ENCODE results near the gene SPEM3.
A peak's percentile ranks its signal among the peaks of the same experiment; 100 is the strongest.

SPEM3 gene

GRCh38 chr17:7421186-7421585 lies 7.5 kb upstream of the SPEM3 start:
- DNase-seq (ENCODE audit: low read depth in 2 of 2) = no peak

GRCh38 chr17:7423679-7424078 lies 5.0 kb upstream of the SPEM3 start:
- DNase-seq (ENCODE audit: low read depth in 2 of 2) = no peak

- DNase-seq (ENCODE audit: low read depth in 2 of 2) = no peak
Observed at GRCh38 chr17:7425316-7425715, 3.3 kb upstream of the SPEM3 start, which contains the start of gene SPEM2. Gene SPEM2, plus strand, starts transcription at chr17:7425616. Its CDS starts 73 bp downstream, at chr17:7425689.

- no peak for DNase-seq (ENCODE audit: low read depth in 2 of 2)
Observed at GRCh38 chr17:7425756-7426155, 2.9 kb upstream of the SPEM3 start.

- no peak for DNase-seq (ENCODE audit: low read depth in 2 of 2)
Observed at GRCh38 chr17:7426203-7426863, 2.3 kb upstream of the SPEM3 start.

GRCh38 chr17:7426896-7427489 lies 1.7 kb upstream of the SPEM3 start:
- no peak for DNase-seq (ENCODE audit: low read depth in 2 of 2)

- DNase-seq (ENCODE audit: low read depth in 2 of 2) = no peak
Observed at GRCh38 chr17:7427549-7427948, 1.1 kb upstream of the SPEM3 start.

GRCh38 chr17:7429722-7430121 lies 1.1 kb downstream of the SPEM3 start:
- DNase-seq (ENCODE audit: low read depth in 2 of 2) = no peak

GRCh38 chr17:7431231-7431630 lies 2.6 kb downstream of the SPEM3 start:
- DNase-seq (ENCODE audit: low read depth in 2 of 2) = no peak

- no peak for DNase-seq (ENCODE audit: low read depth in 2 of 2)
Observed at GRCh38 chr17:7432296-7432695, 3.6 kb downstream of the SPEM3 start.

GRCh38 chr17:7435676-7436555 lies 7.3 kb downstream of the SPEM3 start:
- DNase-seq (ENCODE audit: low read depth in 2 of 2) = peak; percentile 44 to 51

GRCh38 chr17:7436556-7437368 lies 8.1 kb downstream of the SPEM3 start:
- DNase-seq (ENCODE audit: low read depth in 2 of 2) = peak; percentile 69 to 76

- no peak for DNase-seq (ENCODE audit: low read depth in 2 of 2)
Observed at GRCh38 chr17:7437369-7437863, 8.8 kb downstream of the SPEM3 start.

- peak; percentile 55 to 57 for DNase-seq (ENCODE audit: low read depth in 2 of 2)
Observed at GRCh38 chr17:7437950-7438614, 9.4 kb downstream of the SPEM3 start.

- no peak for DNase-seq (ENCODE audit: low read depth in 2 of 2)
Observed at GRCh38 chr17:7438656-7439460, 10.2 kb downstream of the SPEM3 start.

- DNase-seq (ENCODE audit: low read depth in 2 of 2) = no peak
Observed at GRCh38 chr17:7439462-7440112, 10.9 kb downstream of the SPEM3 start, which contains the start of gene FGF11. Gene FGF11, plus strand, starts transcription at chr17:7439512. Its CDS starts 109 bp downstream, at chr17:7439621.

- DNase-seq (ENCODE audit: low read depth in 2 of 2) = no peak
Observed at GRCh38 chr17:7440113-7440833, 11.6 kb downstream of the SPEM3 start.

- no peak for DNase-seq (ENCODE audit: low read depth in 2 of 2)
Observed at GRCh38 chr17:7440834-7441195, 12.2 kb downstream of the SPEM3 start.

GRCh38 chr17:7441266-7441665 lies 12.6 kb downstream of the SPEM3 start:
- no peak for DNase-seq (ENCODE audit: low read depth in 2 of 2)
